Stimulated activated CD4-positive, alpha-beta T cell treated with anti-CD3 and anti-CD28 coated beads, Interleukin-1b, Interleukin-23, amount 100 ng/mL, for 4 hours (primary cell): ENCODE data around the gene POMT1.
"Not testable (repeated sequence)": the region's sequence is repeated elsewhere in the genome, so short reads cannot be mapped to it uniquely, and the experiment has no call there.

ENCODE experiments used
- DNase-seq, 2 donors: peaks; one replicate each; pipeline ENCODE4 v3.0.0-alpha.2; 2020; ENCODE audit warnings: low read depth in 2 of 2

Gene POMT1, protein sequence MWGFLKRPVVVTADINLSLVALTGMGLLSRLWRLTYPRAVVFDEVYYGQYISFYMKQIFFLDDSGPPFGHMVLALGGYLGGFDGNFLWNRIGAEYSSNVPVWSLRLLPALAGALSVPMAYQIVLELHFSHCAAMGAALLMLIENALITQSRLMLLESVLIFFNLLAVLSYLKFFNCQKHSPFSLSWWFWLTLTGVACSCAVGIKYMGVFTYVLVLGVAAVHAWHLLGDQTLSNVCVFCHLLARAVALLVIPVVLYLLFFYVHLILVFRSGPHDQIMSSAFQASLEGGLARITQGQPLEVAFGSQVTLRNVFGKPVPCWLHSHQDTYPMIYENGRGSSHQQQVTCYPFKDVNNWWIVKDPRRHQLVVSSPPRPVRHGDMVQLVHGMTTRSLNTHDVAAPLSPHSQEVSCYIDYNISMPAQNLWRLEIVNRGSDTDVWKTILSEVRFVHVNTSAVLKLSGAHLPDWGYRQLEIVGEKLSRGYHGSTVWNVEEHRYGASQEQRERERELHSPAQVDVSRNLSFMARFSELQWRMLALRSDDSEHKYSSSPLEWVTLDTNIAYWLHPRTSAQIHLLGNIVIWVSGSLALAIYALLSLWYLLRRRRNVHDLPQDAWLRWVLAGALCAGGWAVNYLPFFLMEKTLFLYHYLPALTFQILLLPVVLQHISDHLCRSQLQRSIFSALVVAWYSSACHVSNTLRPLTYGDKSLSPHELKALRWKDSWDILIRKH

DNA sequence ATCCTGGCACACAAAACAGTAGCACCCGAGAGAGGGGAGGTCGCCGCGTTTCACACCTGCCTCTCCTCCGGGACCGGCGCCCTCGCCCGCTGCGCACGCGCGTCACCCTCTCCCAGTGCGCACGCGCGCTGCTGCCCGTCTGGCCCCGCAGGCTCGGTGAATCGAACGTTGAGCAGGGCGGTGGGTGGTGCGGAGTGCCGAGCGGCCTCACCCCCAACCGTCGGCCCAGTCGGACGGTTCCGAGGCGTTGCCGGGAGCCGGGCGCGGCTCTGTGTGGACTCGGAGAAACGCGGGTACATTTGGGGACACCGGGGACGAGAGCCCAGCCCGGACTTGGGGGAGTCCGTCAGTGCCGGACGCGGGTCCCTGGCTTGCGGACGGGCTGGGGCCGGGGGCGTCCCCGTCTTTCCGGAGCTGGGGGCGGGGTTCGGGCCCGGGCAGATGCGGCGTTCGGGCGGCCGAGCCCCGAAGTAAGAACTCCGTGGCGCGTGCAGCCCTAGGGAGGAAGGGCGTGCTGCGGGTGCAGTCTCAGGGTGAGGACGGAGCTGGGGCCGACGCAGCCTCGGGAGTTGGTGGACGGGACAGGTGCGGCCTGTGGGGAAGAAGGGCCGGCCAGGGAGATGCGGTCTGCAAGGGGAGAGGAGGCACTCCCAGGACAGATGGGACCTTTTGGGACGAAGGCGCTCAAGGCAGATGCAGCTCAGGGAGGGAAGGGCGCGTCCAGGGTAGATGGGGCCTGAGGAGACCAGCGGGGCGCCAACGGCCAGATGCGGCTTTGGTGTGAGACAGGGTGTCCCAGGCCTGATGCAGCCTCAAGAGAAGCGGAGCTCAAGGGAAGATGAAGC, at the start of gene POMT1:
Gene POMT1, plus strand, starts transcription at position 138 of the 845 bp plus-strand sequence. CDS start 1,301 bp downstream, outside the sequence.
- DNase-seq = peak; percentile 84

DNA sequence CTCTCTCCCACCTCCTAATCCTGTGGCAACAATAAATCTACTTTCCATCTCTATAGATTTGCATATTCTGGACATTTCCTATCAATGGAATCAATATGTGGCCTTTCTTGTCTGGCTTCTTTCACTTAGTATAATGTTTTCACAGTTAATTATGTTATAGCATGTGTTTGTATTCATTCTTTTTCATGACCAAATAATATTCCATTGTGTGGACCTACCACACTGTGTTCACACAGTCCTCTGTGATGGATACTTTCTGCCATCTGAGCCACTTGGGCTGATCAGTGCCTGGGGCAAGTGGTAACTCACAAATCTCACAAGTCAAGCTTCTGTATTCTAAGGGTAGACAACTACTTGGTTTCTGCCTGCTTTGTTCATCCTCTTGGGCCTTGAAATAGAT, 48.7 kb upstream of the POMT1 start:
- DNase-seq = no peak

DNA sequence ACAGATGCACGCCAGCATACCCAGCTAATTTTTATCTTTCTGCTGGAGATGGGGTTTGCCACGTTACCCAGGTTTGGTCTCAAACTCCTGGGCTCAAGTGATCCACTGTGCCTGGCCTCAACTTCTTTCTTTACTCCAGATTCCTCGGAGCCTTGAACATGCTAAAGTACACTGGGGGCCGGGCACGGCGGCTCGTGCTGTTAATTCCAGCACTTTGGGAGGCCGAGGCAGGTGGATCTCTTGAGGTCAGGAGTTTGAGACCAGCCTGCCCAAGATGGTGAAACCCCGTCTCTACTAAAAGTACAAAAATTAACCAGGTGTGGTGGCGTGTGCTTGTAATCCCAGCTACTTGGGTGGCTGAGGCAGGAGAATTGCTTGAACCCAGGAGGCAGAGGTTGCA, 47.1 kb upstream of the POMT1 start:
- DNase-seq = not testable (repeated sequence)

DNA sequence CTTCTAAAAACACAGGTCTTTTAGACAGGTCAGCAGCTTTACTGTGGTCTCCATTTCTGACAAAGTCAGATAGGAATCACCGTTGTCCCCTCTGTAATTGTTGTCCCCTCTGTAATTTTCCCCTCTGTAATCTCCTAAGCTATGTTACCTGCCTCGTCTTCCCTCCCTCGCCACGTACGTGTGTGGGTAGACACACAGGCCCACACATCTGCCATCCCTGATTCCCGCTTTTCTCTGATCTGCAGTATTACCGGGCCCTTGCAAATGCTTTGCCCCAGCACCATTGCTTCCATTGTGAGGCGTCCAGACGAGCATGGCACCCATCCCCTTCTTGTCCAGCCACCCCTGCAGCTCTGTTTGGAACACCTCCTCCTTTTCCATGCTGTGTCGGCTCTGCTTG, 45.0 kb upstream of the POMT1 start:
- DNase-seq = no peak

DNA sequence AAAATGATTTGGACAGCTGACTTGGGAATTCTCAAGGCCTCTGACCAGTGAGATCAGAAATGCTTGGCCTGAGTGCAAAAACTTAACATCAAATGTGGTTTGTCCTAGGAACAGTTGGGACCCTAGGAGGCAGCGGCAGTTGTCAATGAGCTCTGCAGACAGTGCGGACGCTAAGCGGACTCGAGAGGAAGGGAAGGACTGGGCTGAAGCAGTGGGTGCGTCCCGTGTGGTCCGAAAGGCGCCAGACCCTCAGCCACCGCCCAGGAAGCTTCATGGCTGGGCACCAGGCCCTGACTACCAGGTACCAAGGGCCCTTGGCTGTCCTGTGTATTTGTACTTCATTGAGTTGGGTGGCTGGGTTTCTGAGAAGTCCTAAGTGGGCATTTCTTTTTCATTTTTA, 43.7 kb upstream of the POMT1 start:
- no peak for DNase-seq

DNA sequence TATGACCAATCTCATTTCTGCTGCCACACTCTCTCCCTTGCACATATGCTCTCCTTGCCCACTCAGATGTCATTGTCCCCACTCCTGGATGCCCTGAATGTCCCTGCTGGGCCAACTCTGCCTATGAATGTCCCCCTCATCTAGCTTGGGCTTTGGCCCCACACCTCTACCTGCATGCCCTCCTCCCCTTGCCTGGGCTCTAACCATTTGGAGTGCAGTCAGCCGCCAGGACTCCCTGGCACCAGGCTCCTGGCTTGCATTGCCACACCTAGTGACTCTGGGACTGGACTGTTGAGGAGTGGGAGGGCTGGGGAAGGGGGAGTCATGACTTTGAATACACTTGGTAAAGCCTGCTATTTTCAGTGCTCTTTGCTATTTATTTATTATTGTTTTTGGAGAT, 41.6 kb upstream of the POMT1 start:
- no peak for DNase-seq

DNA sequence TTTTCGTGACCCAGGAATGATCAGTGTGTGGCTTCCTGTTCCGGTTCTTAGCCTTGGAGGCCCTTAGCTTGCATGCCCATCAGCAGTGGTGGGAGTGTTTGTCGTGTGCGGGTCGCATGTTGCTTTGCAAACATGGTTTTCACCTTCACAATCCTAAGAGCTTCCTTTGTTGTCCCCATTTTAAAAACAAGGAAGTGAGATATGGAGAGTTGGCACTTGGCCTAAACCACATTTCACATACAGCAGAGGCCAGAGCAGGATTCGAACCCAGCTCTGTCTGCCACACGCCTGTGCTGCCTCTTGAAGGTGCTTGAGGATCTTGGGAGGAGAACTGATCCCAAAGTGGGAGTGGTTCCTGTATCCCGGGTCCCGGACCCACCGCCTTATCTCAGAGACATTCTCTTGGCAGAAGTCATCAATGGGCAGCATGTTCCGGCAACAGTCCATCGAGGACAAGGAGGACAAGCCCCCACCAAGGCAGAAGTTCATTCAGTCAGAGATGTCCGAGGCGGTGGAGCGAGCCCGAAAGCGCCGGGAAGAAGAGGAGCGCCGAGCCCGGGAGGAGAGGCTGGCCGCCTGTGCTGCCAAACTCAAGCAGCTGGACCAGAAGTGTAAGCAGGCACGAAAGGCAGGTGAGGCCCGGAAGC, 38.2 kb upstream of the POMT1 start:
- DNase-seq = no peak

DNA sequence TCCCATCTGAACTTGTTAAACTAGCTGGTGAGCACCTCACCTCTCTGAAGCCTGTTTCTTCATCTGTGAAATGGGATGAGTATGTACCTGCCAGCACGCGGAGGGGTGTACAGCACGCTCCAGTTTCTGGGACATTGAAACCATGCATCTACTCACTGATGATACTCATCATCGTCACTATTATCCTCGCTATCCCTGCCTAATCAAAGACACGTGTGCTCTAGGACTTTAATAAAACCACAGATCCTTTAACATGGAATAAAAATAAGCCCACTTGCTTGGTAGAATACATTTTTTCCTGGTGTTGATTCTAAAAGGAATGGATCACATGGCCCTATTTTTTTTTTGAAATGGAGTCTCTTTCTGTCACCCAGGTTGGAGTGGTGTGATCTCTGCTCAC, 37.3 kb upstream of the POMT1 start:
- DNase-seq = no peak

DNA sequence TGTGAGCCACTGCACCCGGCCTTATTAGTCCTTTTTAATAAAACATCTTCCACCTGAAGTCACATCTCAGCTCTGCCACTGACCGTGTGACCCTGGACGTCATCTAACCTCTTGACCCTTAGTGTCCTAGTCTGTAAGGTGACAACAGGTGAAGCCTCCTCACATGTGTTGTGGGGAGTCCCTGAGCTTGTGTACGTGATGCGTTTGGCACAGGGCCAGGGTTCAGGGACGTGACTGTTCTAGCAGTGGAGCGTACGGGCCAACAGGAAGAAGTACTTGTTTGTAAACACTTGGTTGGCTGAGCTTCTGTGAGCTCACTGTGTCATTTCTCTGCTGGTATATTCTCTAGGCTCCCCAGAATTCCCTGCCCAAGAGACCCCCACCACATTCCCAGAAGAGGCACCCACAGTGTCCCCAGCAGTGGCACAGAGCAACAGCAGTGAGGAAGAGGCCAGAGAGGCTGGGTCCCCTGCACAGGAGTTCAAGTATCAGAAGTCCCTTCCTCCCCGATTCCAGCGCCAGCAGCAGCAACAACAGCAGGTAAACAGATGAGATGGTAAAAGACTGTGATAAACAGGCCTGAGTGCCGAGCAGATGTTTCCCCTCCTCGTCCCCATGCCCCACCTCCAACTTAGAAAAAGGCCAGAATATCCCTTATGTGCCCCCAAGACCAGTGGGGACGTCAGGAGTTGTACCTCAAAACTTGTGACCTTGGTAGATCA, 35.3 kb upstream of the POMT1 start:
- DNase-seq = no peak

DNA sequence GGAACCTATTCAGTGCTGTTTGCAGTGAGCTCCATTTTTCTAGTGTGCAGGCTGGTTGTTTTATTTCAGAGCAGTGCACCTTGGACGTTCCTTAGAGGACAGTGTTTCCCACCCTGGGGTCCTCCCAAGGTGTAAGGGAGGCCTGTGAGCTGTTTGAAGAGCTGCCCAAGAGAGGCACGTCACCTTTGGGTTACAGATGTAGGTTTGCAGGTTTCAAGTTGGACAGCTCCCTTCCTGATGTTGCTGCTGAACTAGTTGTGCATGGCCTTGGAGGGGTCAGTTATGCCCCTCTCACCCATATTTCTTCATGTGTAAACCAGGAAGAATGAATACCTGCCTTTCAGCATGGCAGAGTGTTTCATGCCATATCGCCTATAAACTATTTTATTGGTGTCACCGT, 34.7 kb upstream of the POMT1 start:
- no peak for DNase-seq

DNA sequence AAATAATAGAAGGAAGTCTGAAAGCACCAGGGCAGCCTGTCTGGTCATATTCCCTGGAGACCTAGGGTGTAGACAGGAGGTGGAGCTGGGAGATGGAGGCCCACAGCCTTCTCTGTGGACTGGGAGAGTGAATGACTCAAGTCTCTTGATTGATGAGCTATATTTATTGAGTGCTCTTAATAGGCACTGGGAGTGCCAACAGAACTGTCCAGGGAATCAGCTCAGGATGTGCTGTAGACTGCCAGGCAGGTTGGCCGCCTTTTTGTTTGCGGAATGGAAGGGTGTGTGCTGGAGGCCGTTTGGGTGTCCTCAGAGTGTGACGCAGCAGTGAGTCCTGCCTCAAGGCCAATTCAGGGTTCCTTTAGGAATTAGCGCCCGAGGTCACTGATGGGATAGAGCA, 33.4 kb upstream of the POMT1 start:
- DNase-seq = no peak

DNA sequence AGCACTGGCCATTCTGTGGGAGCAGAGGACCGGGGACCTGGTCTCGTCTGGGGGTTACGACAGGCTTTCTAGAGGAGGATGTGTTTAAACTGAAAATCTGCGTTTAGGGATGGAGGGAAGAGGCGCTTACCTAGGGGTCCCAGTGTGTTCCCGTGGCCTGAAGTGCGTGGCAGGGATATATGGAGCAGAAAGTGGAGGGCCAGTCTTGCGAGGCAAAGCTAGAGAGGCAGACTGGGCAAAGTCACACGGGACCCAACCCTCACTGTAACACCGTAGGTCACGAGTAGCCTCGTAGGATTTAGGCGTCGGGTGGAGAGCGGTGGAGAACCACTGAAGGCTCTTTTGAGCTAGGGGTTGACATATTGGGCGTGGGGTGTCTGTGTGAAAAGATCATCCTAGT, 32.8 kb upstream of the POMT1 start:
- DNase-seq = no peak

DNA sequence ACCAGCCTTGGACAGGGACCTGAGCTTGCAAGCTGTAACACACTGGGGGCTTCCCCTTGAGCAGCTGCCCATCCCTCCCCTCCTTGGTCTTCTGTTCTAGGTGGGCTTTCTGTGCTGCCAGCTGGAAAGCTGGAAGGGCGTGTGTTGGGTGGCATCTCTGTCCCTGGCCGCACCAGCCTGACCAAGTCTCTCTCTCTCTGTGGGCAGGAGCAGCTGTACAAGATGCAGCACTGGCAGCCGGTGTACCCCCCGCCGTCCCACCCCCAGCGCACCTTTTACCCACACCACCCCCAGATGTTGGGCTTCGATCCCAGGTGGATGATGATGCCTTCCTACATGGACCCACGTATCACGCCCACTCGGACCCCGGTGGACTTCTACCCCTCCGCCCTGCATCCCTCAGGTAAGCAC, 32.1 kb upstream of the POMT1 start:
- no peak for DNase-seq

DNA sequence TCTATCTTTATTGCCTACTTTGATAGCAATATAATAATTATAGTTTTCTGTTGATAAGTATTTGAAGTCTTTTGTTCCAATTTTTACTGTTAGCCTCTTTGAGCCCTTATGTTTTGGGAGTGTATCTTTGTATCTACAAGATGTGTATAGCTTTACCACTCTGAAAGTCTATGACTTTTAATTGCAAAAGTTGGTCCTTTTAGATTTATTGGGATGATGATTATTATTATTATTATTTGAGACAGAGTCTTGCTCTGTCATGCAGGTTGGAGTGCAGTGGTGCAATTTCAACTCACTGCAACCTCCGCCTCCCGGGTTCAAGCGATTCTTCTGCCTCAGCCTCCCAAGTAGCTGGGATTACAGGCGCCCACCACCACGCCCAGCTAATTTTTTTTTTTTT, 30.6 kb upstream of the POMT1 start:
- DNase-seq = not testable (repeated sequence)

DNA sequence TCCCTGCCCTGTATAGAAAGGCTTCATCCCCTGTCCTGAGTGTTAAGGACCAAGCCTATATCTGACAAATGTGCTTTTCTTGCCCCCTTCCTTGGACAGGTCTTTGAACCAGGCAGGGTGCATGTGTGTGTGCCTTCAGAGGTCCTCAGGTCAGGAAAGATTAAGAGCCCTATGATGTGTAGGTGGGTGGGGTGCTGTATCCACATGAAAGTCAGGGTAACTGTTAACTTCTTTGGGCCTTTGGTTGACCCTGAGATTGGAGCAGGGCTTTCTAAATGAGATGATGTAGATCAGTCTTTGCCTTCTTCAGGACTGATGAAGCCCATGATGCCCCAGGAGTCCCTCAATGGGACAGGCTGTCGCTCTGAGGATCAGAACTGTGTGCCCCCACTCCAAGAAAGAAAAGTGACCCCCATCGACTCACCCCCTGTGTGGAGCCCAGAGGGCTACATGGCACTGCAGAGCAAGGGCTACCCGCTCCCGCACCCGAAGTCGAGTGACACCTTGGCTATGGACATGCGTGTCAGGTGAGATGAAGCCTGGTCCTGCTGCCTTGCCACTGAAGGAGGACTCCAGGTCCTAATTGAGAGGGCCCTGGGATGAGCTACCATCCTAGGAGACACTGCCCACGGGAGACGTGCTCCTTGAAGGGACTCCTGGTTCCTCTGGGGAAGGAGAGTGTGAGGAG, 29.4 kb upstream of the POMT1 start:
- DNase-seq = no peak

DNA sequence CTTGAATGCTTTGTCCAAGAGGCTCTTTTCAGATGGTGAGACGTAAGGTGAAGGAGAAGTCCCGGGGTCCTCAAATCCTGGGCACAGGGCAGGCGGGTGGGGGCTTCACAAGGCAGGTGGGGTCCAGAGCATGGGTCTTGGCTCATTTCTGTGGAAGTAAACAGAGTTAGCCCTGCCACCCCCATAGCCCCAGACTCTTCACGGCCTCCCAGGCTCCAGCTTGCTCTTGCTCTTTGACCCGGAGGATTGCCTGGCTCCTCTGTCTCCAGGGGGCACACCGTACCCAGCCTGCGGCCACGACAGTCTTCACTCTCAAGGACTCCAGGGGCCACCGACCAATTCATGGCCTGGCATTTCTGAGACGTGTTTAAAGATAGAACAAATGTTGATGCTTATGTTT, 28.8 kb upstream of the POMT1 start:
- DNase-seq = no peak

DNA sequence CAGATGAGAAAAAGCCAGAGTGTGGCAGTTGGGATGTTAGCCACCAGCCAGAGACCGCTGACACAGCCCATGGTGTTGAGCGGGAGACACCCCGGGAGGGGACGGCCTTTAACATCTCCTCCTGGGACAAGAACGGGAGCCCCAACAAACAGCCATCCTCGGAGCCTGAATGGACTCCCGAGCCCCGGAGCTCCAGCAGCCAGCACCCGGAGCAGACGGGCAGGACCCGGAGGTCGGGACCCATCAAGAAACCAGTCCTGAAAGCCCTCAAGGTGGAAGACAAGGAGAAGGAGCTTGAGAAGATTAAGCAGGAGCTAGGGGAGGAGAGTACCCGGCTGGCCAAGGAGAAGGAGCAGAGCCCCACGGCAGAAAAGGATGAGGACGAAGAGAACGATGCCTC, 28.0 kb upstream of the POMT1 start:
- no peak for DNase-seq

DNA sequence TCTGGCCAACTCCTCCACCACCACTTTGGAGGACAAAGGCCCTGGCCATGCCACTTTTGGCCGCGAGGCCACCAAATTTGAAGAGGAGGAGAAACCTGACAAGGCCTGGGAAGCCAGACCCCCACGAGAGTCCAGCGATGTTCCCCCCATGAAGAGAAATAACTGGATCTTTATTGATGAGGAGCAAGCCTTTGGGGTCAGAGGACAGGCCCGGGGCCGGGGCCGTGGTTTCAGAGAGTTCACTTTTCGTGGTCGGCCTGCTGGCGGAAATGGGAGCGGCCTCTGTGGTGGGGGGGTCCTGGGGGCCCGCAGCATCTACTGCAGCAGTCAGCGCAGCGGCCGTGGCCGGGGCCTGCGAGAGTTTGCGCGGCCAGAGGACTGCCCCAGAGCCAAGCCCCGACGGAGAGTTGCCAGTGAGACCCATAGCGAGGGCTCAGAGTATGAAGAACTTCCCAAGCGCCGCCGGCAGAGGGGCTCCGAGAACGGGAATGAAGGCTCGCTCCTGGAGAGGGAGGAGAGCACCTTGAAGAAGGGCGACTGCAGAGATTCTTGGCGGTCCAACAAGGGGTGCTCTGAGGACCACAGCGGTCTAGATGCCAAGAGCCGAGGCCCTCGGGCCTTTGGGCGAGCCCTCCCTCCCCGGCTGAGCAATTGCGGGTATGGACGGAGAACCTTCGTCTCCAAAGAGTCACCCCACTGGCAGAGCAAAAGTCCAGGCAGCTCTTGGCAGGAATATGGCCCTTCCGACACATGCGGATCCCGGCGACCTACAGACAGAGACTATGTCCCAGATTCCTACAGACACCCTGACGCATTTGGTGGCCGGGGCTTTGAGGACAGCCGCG, 27.4 kb upstream of the POMT1 start:
- no peak for DNase-seq

DNA sequence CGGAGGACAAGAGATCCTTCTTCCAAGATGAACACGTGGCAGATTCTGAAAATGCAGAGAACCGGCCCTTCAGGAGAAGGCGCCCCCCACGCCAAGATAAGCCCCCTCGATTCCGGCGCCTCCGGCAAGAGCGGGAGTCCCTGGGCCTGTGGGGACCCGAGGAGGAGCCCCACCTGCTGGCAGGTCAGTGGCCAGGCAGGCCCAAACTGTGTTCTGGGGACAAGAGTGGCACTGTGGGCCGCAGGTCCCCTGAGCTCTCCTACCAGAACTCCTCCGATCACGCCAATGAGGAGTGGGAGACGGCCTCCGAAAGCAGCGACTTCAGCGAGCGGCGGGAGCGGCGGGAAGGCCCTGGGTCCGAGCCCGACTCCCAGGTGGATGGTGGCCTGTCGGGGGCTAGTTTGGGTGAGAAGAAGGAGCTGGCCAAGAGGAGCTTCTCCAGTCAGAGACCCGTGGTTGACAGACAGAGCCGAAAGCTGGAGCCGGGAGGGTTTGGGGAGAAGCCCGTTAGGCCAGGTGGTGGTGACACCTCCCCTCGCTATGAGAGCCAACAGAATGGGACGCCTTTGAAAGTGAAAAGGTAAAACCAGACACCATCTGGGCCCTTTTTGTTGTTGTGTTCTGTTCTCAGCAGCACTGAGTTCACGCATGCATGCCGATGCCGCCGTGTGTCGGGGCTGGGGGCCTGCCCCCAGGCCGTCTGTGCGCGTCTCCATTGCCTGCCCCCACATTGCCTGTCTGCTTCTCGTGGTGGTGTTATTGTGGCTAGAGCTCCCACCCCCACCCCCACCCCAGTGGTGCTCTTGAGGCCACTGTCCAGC, 26.6 kb upstream of the POMT1 start:
- DNase-seq = no peak
